SH-SY5Y (cell line): ENCODE data around the gene TUSC2.

Experiments used
- GATA2 ChIP-seq: IDR thresholded peaks from 2 replicates; pipeline ENCODE4 v1.6.1; 2011; ENCODE audit warnings: mild to moderate bottlenecking, low read depth, low read length
- GATA3 ChIP-seq: IDR thresholded peaks from 2 replicates; pipeline ENCODE4 v1.6.1; 2011; ENCODE audit warnings: low read depth, mild to moderate bottlenecking, low read length, moderate library complexity

TUSC2 gene

DNA sequence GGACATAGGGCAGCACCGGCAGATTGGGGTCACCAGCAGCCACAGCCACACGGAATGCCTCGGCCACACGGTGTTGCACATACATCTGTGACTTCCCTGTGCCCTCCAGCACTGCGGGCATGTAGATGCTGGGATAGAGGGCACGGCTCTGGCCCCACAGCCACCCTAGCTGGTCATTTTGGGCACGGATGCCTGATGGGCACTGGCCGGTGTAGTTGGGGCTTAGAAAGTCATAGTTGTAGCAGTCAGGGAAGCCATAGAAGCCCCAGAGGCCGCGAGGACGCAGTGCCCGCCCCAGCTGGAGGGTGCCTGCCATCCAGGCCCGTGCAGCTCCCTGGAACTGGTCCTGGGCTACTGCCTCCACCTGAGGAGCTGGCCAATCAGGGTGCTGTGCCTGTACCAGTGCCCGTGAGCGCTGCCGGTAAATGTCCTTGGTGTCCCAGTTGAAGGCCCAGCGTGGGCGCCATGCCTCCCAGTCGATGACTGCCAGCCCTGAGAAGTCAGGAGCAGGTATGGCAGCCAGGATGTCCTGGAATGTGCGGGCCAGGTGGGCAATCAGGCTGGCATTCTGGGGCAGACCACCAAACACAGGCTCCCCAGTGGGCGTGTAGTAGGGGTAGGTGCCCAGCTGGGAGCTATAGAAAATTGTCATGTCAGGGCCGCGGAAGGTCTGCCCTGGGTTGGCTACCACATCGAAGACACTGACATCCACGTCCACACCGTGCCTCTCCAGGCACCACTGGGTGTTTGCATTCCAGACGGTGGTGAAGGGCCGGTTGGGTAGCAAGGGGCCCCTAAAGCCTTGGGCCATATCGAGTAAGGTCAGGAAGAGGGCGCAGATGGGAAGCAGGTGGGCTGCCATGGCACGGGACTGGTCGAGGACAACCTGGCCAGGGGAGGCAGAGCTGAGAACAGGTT lies 25.7 kb downstream of the TUSC2 start:
- no peak for TF ChIP-seq GATA2
- no peak for TF ChIP-seq GATA3

DNA sequence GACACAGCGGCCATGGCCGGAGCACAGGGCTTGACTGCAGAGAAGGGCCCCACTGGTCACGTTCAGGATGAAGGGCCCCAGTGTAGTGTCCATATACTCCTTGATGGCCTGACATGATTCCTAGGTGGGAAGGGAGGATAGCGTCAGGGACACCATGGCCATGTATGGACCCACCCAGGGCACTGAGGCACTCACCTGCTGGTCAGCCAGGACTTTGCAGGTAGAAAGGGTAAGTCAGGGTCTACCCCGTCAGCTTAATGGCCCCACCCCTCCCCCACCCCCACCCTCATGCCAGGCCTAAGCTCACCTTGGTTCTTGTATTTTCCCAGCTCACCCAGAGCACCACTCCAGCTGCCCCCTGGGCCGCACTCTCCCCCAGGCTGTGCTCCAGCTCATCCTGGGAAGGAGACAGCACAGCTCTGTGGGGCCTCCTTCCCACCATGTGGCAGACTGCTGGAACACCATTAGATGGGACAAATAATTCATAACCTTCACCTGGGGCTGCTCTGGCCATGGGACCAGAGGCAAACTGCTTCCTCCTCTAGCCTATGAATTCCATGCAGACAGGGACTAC lies 27.3 kb downstream of the TUSC2 start:
- TF ChIP-seq GATA3 = no peak
- no peak for TF ChIP-seq GATA2

DNA sequence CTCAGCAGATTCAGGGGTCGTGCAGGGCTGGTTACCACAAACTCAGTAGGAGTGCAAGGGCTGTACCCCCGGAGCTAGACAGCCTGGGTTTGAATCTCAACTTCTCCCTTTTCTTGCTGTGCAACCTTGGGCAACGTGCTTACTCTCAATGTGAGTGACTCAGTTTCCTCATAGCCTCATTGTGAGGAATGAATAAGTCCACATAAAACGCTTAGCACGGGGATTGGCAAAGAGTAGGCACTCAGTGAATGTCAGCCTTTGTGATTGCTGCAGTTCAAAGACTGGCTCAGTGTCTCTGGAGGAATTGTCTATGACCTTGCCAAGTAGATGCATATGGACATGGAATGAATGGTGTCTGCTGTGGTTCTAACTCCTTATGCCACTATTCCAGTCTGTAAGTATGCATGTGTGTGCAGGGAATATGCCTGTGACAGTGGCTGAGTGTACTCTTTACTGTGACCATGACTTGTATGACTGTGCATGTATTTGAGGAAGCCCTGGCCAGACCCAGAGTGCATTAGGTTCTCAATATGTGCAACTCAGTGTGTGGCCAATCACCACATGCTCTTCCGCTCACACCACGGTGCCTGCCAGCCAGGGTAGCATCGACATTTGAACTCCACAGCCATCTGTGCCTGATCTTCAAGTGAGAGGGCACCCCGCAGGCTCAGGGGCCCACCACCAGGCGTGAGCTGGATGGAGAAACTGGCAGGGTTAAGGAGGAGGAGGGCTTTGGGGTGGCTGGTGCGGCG lies 27.9 kb downstream of the TUSC2 start:
- TF ChIP-seq GATA3 = no peak
- no peak for TF ChIP-seq GATA2

DNA sequence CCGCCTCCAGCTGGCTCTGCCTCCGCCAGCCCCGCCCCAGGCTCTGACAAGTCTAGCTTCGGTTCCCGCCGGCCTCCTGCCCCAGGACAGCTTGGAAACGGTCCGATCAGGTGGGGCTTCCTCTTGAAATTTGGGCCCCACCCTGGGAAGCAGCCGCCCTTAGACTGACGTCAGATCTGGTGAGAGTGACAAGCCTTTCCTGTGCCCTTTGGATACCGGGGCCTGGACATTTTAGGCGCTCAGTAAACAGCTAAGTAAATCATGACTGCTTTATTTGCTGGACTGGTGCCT lies 28.4 kb downstream of the TUSC2 start:
- TF ChIP-seq GATA3 (no peak), GATA2 (no peak)

DNA sequence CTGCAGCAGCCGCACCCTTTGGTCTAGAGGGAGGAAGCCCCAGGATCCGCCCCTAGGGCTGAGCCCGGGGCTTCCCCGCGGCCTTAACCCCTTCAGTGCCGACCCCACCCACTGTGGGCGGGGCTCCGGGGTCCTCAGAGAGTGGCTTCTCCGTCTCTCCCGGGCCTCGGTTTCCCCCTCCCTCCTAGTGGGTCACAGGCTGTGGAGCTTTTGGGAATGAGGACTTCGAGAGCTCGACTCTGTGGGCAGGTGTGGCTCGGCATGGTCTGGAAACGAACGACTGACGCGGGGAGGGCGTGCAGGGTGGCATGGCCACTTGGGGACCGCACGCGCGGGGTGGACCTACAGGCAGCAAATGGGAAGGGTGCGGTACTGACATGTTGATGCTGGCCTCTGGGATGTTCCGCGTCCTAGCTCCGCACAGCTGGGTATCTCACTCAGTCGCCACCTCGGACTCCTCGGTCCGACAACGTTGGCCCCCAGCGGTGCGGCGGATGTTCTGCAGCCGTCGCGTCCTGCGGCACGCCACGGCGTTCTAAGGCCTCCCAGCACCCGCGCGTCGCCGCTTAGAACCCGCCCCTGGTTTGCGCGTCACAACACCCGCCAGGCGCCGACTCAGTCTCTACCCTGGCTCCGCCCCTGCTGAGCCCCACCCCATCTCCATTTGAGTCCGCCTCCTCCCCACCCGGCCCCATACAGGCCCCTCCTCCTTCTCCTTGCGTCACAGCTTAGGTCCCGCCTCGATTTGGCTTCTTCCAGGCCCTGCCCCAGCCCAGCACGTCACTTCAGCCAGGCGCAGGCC lies 29.0 kb downstream of the TUSC2 start, which contains the start of the genes HYAL3 and NAA80:
HYAL3 (minus strand) TSS at position 570 of the 802 bp plus-strand sequence. CDS start 3,803 bp downstream, outside the sequence.
NAA80 (minus strand) TSS at position 570 of the 802 bp plus-strand sequence. CDS start 1,942 bp downstream, outside the sequence.
- TF ChIP-seq GATA3 (no peak), GATA2 (no peak)

DNA sequence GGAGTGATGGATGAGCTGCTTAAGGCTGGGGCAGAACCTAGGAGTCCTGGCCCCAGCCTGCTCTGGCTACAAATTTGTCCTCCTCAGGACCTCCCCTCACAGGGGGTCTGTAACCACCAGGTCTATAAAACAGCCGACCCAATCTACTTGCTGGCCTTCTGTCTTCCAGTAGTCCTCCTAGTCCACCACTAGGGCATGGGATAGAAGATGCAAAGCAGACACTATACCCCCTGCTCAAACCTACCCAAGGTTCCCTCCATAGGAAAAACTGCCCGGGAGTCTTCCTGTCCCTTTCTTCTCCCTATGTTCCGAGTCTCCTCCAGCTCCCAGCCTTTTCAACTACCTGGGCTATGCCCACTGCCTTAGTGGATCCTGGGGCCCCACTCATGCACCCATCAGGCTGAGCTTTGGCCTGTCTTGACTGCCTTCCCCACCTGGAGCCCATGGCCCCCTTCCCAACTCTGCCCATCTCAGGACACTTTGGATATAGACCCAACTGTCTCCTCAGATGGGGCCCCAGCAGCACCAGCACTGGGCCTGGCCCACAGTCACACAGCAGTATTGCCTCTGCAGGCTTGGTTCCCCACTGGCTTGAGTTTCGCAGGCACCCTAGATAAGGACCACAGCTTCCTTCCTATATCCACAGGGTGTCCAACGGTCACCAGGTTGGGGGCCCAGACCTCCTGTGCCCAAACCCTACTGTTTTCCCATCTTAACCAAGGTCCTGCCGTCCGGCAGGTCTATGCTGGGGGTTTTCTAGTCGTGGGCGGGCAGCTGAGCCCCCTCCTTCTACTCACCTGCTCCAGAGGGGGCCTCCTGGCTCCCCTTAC lies 29.9 kb downstream of the TUSC2 start:
- no peak for TF ChIP-seq GATA3
- TF ChIP-seq GATA2 = no peak

DNA sequence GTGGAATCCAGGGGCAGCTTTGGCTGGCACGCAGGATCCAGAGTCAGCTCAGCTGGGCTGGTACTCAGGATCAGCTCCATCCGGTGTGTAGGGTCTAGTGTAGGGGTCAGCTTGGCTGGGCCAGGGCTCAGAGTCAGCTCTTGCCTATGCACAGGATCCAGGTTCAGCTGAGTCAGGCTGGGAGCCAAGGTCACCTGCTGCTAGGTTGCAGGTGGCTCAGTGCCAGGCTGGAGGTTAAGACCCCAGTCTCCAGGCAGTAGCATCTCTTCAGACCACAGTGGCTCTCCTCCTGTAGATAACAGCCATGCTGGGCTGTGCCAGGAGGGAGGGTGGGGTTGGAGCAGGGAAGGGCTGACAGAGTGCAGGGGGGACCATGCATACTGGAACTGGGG lies 30.6 kb downstream of the TUSC2 start:
- no peak for TF ChIP-seq GATA2
- no peak for TF ChIP-seq GATA3

DNA sequence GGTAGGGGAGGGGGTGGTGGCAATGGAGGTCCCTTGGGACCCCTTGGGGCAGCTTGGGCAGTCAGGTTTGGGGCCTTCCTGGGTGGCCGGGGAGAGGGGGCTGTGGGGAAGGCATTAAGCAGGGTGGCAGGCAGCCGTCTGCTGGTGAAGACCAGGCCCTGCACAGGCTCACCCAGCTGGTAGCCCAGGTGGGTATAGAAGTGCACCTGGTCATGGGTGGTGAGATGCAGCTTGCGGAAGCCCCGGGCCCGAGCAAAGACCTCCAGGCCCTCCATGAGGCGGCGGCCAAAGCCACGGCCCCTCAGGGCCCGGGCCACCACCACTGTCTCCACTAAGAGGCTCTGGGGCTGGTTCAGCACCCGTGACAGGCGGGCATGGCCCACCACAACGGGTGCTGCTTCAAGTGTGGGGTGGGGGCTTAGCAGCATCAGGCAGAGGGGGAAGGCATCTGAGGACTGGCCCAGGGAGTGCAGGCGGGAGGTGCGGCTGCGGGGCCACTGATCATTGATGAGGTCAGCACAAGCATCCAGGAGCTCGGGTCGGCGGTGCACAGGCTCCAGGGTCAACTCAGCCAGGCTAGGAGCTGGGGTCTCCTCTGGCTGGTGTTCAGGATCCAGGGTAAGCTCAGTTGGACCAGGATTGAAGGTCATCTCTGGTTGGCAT lies 31.2 kb downstream of the TUSC2 start:
- TF ChIP-seq GATA2 = no peak
- TF ChIP-seq GATA3 = no peak

DNA sequence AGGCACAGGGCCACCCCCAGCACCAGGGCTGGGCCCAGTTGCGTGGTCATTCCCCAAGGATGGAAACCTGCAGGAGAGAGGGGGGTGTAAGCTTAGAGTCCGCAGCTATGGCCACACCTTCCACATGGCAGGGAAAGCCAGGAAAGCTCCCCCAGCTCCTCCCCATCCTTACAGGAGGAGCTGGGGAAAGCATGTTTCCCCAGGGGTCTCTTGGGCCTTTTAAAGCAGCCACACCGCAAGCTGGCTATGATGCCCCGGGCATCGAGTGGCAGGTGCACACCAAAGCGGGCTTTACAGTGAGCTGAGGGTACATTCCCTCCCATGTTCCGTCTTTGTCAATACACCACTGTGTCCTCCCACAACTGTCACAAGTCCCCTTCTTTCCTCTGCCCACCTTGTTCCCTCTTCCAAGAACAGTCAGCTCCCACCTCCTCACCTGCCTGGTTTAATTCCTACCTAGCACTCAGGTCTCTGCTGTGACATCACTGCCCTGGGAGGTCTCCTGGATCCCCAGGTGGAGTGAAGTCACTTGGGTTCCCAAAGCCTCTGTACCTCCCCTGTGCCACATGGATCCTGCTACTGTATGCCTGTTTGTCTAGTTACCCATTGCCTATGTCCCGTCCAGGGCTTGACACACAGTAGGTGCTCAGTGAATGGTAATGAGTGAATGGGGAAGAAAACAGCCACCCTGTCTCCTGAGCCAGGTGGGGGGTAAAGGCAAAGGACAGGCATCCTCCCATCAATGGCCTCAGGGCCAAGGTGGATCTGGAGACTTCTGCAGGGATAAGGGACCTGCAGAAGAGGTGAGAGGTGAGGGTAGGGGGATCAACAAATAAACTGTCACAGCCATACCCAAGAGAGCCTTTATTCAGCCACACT lies 32.2 kb downstream of the TUSC2 start:
- TF ChIP-seq GATA2 (no peak), GATA3 (no peak)

DNA sequence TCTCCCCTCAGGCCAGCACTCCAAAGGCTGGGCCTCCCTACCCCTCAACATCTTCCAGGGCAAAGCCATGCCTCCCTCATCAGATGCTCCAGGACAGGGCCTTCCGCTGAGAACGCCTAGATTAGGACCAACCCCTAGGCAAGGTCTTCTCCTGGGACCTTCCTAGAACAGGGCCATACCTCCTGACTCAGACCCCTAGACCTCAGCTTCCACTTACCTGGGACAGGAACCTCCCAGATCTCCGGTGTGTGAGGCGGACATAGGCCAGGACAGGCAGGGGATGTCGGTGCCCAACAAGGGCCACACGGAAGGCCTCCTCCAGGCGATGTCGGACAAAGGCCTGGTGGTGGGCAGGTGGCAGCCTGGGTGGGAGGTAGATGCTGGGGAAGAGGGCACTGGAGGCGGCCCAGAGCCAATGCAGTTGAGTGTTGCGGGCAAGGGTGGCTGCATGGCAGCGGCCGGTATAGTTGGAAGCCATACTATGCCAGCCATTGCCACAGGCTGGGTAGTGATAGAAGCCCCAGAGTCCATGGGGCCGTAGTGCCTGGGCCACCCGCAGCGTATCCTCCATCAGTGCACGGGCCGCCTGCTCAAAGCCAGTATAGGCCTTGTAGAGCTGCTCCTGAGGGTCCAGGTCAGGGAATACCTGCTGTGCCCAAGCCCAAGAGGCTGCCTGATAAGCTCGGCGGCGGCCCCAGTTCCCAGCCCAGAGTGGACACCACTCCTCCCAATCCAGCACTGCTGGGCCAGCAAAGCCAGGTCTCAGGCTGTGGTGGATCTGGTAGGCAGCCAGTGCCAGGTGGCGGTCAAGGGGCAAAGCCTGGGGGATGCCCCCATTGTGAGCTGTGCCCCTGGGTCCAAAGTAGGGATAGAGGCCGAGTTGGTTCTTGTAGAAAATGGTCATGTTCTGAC lies 33.3 kb downstream of the TUSC2 start:
- no peak for TF ChIP-seq GATA2
- no peak for TF ChIP-seq GATA3

DNA sequence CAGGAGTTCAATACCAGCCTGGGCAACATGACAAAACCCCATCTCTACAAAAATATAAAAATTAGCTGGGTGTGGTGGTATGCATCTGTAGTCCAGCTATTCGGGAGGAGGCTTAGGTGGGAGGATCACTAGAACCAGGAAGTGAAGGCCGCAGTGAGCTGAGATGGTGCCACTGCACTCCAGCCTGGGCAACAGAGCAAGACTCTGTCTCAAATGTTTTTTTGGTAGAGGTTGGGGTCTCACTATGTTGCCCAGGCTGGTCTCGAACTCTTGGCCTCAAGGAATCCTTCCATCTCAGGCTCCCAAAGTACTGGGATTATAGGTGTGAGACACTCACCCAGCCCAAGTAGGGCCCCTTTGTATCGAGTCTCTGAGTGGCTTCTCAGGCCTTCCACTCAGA lies 33.9 kb downstream of the TUSC2 start:
- TF ChIP-seq GATA2 (no peak), GATA3 (no peak)
